Suppressor macrophage treated with lipopolysaccharide for 4 hours (primary cell): ENCODE data around the gene MRPL22.
"Not testable (repeated sequence)": the region's sequence is repeated elsewhere in the genome, so short reads cannot be mapped to it uniquely, and the experiment has no call there.

Experiments
- DNase-seq: peaks from one replicate; pipeline ENCODE4 v3.0.0-alpha.2; 2020

MRPL22 gene

DNA sequence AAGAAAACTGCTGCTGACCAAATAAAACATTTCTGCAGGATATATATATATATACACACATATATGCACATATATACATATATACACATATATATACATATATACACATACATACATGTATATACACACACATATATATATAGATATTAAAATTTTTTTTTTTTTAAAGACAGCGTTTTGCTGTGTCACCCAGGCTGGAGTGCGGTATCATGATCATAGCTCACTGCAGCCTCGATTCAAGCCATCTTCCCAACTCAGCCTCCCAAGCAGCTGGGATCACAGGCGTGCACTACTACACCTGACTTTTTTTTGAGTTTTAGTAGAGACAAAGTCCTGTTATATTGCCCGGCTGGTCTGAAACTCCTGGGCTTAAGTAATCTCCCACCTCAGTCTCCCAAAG, 2.7 kb downstream of the MRPL22 start:
- no peak for DNase-seq

DNA sequence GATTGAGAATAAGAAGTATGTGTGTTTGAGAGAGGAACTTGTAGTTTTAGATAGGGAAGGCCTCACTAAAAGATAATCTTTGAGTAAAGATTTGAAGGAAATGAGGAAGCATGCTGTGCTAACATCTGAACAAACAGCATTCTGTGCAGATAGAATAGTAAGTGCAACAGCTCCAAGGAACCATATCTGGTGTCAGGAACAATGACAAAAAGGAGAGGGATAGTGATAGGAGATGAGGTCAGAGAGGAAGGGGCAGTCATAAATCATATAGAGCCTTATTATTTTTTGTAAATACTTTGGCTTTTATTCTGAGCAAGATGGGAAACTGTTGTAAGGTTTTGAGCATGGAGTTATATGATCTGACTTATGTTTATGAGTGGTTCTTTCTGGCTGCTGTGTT, 3.8 kb downstream of the MRPL22 start:
- no peak for DNase-seq

GRCh38 chr5:154945695-154946301, 4.9 kb downstream of the MRPL22 start:
- peak; percentile 28 for DNase-seq

DNA sequence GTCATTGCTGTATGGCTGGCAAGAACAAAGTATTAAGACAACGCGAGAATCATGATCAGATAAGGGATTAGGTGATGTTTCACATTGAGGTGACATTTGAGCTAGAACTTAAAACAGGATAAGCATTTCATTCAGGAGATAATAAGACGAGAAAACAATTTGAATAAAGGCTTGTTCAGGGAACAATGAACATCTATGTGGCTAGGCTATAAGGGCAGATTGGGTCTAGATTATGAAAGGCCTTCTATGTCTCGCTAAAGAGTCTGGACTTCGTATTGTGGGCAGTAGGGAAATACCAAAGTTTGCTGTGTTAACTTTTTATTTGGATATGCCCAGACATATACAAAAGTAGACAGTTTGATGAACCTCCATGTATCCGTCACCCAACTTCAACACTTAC, 6.9 kb downstream of the MRPL22 start:
- no peak for DNase-seq

DNA sequence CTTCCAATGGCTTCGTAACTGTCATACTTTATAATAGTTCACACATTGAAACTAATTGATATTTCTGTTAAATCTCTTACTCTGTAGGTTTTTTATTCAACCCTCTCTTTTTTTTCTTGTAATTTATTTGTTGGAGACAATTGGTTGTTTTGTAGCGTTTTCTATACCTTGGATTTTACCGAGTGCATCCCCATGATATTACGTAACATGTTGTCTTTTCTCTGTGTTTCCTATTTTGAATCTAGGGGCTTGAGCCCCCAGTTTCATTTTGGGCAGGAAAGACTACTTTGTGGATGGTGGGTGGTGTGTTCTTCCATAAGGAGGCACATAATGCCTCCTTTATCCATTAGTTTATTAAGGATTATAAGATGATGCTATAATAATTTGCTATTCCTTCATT, 7.4 kb downstream of the MRPL22 start:
- no peak for DNase-seq

DNA sequence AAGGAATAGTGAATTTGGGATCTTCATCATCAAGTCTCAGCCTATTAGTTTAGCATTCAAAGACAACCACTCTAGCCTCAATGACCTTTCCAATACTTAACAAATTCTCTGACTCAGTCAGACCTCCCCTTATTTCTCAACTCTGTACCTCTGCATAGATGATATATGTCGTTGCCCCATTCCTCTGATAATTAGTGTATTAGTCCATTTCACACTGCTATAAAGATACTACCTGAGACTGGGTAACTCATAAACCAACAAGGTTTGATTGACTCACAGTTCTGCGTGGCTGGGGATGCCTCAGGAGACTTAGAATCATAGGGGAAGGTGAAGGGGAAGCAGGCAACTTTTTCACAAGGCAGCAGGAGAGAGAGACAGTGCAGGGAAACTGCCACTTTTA, 8.9 kb downstream of the MRPL22 start:
- DNase-seq = no peak

DNA sequence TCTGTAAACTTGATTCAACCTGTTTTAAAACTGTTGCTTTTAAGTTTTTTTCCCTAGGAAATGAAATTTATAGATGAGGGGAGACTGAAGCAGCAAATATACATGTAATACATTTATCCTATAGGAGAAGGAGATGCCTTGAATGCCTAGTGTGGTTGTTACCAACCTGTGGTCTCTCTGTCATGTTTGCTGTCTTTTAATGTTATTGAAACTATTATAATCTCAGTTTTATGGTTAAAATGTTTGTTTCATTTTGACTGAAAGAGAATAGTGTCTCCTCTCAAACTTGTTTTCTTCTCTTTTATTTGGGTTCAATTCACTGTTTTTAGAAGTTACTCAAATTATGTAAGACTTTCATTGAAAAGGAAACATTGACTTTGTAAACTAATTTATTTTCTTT, 15.8 kb downstream of the MRPL22 start:
- no peak for DNase-seq

- no peak for DNase-seq
These were observed 21.6 kb downstream of the MRPL22 start for GRCh38 chr5:154962494-154962893.

DNA sequence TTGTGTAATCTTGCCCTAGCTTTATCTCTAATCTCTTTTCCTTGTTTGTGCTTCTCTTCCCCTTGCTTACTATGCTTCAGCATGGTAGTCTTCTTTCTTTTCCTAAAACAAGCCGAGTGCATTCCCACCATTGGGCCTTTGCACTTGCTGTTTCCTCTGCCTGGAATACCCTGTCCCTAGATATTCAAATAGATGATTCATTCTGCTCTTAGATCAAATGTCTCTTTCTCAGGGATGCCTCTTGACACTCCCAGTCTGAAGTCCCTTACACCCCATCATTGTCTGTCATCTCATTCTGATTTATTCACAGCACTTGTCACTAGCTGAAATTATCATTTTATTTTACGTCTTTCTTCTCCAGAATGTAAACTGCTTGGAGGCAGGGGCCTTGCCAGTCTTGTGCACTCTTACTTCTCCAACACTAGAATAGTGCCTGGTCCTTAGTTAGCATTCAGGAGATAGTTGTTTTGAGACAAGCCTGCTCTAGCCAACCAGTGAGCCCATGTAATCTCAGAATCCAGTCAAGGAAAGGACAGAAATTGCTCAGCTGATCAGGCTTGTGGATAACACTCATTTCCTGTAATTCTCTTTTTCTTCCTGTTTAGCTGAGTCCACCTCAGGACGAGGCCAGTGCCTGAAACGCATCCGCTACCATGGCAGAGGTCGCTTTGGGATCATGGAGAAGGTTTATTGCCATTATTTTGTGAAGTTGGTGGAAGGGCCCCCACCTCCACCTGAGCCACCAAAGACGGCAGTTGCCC, 25.4 kb downstream of the MRPL22 start:
- no peak for DNase-seq

DNA sequence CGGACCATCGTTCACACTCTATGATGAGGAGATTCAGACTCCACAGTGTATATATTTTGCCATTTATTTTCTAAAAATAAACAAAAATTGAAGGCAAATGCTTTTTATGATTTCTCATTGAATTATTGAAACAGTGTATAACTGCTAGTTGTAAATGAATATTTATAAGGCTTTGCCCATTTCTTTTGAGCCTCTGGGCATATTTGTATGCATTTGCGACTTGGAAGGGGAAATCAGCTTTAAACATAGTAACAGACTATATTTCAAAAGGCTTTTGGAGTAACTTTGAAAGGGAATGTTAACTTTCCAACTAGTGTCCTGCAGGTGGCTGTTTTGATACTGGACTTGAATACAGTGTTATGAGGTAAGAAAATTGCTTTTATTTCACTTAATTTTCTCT, 26.0 kb downstream of the MRPL22 start:
- no peak for DNase-seq

DNA sequence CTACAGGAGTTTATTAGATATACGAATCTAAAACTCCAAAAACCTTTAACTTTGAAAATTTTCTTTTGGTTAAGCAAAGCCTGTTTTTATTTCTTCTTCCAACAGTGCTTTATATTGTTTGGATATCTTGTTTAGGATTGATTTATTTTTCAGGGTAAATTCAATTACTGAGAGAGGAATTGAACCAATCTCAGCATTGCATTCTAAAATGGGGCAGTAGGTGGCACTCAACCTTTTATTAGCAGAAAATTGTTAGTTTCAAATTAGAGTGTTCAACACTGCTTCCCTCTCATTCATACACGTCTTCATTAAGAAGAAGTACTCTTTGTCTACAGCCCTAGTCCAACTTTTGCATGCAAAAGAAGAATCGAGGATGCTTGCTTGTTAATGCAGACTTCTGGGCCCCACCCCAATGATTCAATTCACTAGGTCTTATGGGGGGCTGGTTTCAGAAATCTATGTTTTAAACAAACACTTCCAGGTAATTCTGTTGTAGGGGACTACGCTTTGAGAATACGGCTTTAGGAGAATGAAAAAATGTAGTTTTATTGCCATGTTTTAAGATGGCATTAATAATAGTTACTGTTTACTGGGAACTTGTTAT, 26.6 kb downstream of the MRPL22 start:
- peak; percentile 22 for DNase-seq

- DNase-seq = no peak
These were observed 28.1 kb downstream of the MRPL22 start for GRCh38 chr5:154968953-154969352.

- no peak for DNase-seq
These were observed 29.9 kb downstream of the MRPL22 start for GRCh38 chr5:154970759-154971158.

DNA sequence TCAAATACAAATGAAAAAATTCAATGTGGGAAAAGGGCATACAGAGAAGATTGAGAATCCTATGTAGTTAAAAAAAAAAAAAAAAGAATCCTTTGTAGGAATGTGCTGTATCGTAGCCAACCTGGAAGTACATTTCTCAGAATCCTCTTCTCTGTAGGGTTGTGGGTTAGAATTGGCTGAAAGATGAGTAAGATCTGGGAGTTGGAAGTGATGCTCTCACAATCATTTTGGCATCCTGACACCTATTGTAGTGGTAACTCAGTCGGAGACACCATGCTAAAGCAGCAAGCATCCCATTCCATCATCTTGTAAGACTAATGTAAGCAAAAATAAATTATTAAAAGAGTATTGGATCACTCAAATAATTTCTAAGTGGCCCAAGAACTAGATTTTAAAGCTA, 30.6 kb downstream of the MRPL22 start:
- DNase-seq = no peak

DNA sequence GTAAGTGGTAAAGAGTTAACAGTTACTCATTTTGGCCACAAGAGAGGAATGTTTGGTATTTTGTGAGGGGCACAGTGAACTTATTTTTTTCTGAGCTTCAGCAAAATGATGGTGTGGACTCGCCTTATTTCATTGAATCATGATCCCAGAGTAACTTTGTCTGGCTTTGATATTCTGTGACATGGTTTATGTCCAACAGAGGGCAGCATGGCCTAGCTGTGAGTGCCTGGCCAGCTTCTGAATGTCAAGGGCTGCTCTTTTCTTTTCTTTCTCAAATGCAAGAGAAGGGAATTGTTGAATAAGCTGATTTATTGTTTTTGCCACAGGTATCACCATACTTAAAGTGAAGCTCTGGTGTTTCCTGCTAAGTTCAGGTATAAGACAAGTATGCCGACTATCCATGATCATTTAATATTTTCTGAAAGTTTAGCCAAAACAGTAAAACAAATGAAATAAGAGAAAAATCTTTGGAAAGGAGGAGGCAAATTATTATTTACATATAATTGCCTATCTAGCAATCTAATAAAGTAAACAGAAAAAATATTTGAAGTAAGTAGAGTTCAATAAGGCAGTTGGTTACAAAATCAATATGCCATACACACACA, 31.7 kb downstream of the MRPL22 start:
- no peak for DNase-seq

- DNase-seq = not testable (repeated sequence)
These were observed 35.2 kb downstream of the MRPL22 start for GRCh38 chr5:154976082-154976481.

DNA sequence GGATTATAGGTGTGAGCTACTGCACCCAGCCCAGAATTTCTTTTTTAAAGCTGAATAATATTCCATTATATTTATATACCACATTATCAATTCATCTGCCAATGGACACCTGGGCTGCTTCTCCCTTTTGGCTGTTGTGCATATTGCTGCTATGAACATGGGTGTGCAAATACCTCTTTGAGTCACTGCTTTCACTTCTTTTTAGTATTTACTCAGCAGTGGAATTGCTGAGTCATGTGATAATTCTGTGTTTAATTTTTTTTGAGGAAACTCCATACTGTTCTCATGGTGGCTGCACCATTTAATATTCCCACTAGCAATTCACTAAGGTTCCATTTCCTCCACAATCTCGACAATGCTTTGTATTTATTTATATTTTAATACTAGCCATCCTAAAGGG, 36.5 kb downstream of the MRPL22 start:
- DNase-seq = peak; percentile 15

DNA sequence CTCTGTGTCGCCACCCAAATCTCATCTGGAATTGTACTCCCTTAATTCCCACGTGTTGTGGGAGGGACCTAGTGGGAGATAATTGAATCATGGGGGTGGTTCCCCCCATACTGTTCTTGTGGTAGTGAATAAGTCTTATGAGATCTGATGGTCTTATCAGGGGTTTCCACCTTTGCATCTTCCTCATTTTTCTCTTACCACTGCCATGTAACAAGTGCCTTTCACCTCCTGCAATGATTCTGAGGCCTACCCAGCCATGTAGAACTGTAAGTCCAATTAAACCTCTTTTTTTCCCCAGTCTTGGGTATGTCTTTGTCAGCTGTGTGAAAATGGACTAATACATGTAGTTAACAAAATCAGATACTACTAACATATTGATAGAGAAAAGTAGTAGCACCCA, 37.4 kb downstream of the MRPL22 start:
- DNase-seq = not testable (repeated sequence)

DNA sequence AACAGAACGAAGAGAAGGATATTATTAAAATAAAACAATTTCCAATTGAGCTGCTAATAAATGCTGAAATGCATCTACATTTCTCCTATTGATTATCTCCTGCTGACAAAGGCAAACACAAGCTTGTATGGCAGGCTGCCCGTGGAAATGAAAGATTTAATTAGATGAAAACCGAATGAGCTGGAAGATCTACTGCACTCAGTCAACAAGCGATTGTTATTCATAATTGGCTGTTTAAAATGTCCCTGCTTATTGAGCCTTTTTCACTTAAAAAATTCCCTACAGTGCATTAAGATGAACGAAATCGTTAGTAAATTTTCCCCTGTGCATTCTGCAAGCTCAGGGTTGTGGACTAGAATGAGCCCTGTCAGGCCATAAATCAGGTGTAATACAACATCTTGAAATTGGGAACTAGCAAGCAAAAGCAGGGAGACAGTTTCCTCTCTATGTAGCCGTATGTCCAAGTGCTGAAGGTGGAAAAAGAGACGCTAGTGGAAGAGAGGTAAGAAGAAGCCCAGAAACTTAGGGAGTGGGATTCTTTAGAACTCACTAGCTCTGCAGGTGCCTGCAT, 44.2 kb downstream of the MRPL22 start:
- no peak for DNase-seq

GRCh38 chr5:154986151-154986550, 45.3 kb downstream of the MRPL22 start:
- DNase-seq = no peak

GRCh38 chr5:154989626-154990025, 48.8 kb downstream of the MRPL22 start:
- DNase-seq = no peak

DNA sequence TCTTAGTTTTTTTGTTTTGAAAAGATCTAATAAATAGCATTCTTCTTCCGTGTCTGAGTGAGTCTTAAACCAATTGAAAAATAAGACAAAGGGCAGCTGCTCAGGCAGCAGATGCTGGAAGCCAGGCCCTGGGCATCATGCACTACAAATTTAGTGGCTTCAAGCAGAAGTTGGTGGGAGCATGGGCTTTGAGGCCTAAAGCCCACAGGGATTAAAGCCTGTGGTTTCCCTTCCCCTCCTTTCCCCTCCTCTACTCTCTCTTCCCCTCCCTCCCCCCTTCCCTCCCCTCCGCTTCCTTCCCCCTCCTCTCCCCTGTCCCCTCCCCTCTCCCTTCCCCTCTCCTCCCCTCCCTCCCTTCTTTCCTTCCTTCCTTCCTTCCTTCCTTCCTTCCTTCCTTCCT, 52.6 kb downstream of the MRPL22 start:
- DNase-seq = no peak

- DNase-seq = no peak
These were observed 54.8 kb downstream of the MRPL22 start for GRCh38 chr5:154995679-154996078.

DNA sequence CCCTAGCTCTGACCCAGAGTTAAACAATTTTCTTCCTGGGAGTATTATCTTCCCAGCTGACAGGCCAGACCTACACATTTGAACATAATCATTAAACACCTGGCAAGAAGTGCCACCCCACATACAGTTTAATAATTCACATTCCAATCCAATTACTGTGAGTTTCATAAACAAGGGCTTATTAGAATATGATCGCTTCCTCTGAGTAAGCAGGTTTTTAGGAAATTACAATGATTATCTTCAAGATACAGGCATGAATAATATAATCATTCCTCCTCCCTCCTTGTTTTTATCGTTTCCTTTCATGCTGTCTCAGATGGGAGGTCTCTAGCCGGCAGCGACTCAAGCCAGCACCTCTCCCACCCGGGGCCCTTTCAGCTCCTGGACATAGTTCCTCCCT, 56.9 kb downstream of the MRPL22 start:
- DNase-seq = no peak
